Gastroesophageal sphincter (tissue), 3 donors: Measurements from ENCODE around the gene MED22.

Experiments
- CTCF ChIP-seq, 4 experiments: fragments of 200-600 bp in 2 of 4; fragments of 450-650 bp in 2 of 4; sonication (generic) in 1 of 4; IDR thresholded peaks; one replicate each; pipeline ENCODE4 v1.5.1; 2017 to 2019; ENCODE audit warnings: antibody characterized with exemption in 4 of 4, mild to moderate bottlenecking in 2 of 4, moderate library complexity in 2 of 4
- EP300 ChIP-seq: sonication (generic); formaldehyde crosslinking; IDR thresholded peaks from one replicate; pipeline ENCODE4 v1.6.1; 2017; ENCODE audit warnings: antibody characterized with exemption, mild to moderate bottlenecking
- POLR2A ChIP-seq, 2 donors: fragments of 450-650 bp; IDR thresholded peaks; one replicate each; pipeline ENCODE4 v1.6.1; 2017; ENCODE audit warnings: antibody characterized with exemption in 2 of 2, mild to moderate bottlenecking in 2 of 2, moderate library complexity in 1 of 2
- POLR2AphosphoS5 ChIP-seq: sonication (generic); formaldehyde crosslinking; IDR thresholded peaks from one replicate; pipeline ENCODE4 v1.6.1; 2017; ENCODE audit warnings: antibody characterized with exemption

DNA sequence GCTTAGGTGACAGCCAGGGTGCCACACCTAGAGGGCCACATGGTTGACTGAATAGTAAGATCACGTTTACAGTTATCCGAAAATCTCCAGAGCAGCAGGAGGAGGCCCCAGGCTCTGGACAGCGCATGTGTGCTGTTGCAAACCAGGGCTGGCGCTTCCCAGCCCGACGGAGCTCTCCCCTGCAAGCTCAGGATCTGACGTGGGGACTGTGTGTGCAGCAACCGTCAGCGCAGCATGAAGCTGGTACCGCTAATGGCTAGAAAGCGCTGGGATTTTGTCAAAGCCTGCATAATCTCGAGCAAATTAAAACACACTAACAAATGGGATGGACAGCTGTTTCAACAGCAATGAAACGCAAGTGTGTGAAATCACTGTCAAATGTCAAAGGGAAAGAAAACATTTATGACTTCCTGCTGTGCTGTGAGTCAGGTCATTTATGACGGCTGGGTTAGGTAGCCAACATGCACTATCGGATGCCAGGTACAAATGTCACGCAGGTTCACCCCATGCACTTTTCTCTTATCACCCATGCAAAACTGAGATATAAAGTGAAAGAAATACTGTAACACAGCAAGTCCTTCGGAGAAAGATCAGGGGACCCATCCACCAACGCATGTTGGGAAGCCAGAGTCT is 20.4 kb upstream of the MED22 start:
- TF ChIP-seq POLR2AphosphoS5 = no peak
- no peak for TF ChIP-seq CTCF (IDR thresholded peaks at IDR 0.05)
- TF ChIP-seq EP300 = no peak
- no peak for TF ChIP-seq POLR2A (IDR thresholded peaks at IDR 0.05)
